GM19240 (cell line): ENCODE measurements around the gene FBN1.

ENCODE experiments used
- DNase-seq: peaks from one replicate; pipeline ENCODE4 v3.0.0; 2011; ENCODE audit warnings: low spot score; ENCODE audit not compliant: insufficient read length

FBN1 gene

DNA sequence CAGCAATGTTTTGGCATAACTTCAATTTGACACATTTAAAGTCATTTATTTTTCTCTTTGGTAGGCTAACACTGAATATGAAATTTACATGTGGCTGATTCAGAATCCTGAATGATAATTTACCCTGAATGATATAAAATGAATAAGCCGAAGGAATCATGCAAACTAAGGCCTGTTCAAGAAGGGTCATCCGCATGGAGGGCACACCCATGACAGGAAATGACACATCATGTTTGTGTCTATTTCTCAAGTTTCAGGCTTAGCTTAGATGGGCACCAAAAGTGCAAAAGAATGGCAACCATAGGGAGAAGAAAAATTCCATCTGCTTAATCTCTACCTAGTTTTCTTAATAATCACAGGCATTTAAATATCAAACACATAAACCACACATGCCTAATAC is 172.8 kb downstream of the FBN1 start:
- no peak for DNase-seq

DNA sequence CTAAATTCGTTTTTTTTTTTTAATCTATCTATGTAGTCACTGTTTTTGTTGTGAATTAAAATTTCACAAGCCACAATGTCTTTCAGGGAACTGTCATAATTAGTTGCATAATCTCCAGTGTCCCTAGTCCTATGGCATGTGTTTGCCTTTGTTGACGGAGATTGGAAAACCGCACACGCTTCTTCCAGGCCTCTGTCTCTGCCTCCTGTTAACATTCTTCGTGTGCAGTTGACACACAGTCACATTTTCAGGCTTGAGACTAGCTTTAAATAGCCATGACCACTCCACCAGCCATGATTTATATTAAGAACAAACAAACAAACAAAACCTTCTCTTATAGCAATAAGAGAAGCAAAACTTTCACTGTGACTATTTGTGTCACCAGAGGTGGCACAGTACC is 174.4 kb downstream of the FBN1 start:
- DNase-seq: no peak

DNA sequence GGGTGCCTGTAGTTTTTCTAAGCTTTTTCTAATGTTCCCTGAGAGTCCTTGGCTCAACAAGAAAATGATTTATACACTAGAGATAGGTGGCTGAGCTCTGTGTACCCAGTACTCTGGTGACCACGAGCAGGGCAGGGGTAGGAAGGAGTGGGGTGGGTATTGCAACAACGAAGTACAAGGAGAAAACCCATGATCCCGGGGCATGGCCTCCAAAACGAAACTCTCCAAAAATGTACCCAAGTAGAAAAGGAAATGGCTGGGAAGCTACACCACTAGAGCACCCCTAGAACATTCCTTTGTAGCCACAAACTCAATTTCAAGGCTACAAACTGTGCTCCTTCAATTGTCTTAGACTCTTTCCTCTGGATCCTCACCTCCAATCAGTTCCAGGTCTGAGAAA is 175.4 kb downstream of the FBN1 start:
- no peak for DNase-seq

DNA sequence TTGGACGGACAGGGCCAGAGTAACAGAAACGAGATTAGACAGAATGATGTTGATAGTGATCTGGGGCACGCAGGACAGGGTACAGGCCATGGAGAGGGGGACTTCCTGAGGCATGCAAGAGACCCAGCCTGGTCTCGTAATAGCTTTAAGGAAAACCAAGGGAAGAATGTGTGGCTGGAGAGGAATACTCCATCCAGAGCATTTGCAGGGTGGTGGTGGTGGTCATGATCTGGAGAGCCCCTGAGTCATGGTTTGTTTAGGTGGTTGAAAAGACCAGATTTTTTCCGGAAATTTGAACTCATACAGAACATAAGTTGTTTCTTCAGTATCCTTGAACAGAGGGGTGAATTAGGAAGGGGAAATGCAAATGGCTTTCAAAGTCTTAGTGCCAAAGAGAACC is 175.8 kb downstream of the FBN1 start:
- DNase-seq: no peak

DNA sequence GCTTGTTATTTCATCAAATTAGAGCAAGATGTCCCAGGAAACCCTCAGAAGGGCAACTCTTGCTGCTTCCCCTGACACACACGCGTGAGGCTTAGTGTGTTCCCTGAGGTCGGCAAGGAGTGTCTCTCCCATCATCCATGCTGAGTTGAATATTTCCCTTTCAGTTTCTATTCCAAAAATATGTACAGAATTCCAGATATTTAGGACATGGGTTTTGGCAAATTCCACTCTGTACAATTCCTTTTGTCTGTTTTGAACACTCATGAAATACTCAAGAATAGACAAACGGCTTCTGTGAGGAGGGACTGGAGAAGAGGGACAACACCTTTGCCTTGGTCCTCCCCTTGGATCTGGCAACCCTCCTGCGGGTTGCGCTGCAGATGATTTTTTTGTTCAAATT is 176.2 kb downstream of the FBN1 start:
- DNase-seq: no peak

DNA sequence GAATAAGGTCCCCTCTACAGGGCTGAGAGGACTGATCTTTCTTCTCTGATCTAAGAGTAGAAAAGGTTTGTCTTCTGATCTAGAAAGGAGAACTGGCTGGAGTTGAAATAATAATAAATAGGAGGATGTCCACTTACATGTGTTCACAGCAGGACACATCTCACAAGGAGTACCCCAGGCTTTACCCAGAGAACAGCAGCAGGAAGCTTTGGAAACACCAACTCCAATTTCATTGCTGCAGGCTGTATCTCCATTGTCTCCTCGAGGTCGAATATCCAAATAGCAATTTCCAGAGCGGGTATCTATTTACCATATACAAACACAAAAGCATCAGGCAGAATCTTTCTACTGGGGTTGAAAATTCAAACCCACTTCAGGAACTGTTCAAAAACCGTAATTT is 177.7 kb downstream of the FBN1 start:
- no peak for DNase-seq

DNA sequence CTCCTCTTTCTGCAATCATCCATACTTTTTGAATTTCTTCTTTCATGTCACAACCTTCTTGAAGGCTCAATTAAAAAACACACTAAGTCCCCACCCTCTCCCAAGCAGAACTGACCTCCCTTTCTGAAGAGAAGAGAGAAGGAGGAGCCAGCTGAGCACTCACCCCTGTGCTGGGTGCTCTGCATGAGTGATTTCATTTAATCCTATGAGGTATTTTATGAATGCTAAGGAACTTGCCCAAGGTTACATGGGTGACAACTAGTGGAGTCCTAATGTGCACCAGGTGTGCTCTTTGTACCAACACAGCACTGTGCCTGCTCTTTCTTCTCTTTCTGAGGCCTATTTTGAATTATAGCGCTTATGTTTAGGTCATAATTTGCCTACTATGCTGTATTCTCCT is 178.7 kb downstream of the FBN1 start:
- DNase-seq: no peak

DNA sequence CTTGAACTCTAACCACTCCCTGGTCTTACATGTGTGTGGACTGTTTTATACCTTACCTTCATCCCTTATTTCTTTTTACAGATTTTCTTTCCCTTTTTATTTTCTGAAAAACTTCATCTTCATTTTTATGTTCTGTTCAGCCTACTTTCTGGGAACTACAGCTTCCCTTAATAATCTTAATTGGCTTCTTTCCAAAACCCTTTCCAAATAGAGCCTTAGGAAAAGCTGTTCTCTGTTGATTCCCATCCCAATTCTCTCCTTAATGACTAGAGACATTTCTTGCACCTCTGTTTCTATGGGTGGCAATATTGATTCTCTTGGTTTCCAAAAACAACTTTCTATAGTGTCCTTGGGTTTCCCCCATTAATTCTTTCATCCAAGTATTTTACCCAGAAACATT is 179.4 kb downstream of the FBN1 start:
- DNase-seq: no peak

DNA sequence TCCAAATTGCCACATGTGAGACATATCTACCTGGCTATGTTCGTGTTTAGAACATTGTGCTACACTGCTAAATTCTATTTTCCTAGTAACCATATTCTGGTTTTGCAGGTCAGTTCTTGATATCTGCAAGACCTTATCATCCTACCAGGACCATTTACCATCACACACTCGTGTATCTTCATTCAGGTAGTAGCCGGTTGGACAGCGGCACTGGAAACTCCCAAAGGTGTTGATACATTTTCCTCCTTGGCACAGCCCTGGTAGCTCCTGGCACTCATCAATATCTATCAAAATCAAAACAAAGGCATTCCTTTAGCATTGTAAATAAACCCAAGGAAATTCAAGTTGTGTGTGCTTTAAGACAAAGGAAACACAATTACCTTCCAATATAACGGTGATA is 180.1 kb downstream of the FBN1 start:
- DNase-seq: no peak

DNA sequence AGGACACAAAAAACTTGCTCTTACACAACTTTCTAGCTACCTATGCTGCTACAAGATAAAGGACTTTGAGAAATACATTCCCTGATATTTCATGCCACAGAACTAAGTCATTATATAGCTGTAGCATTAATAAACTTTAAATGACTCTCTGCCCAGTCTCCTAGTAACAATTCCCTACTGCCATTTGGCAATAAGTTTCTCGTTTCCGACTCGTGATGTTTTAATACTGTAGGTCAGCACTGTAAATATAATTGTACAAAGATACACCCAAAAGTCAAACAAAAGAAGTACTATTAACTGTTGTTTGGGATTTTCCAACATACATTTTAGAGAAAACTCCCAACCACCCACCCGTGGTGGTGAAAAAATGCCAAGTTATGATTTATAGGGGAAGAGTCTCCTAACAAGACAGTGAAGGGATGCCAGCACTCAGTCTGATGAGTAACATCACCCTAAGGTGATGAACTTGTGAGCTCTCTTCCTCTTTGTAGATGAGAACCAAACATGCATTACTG is 182.1 kb downstream of the FBN1 start:
- no peak for DNase-seq

DNA sequence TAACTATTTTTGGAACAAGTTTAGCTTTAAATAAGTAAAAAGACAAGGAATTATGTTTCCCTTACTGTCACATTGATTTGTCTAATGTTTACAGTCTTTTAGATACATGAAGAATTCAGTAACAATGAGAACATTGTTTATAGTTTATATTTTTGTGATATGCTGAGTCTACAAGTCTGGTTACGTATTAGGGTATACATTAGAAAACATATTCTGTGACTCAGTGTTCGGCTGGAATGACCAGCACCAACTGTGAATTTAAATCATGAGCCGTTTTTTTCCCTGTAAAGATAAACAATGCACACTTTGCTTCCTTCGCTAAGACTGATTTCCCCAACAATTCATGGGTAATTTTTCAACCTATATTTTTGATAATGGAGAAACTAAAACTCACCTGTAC is 182.8 kb downstream of the FBN1 start:
- no peak for DNase-seq

DNA sequence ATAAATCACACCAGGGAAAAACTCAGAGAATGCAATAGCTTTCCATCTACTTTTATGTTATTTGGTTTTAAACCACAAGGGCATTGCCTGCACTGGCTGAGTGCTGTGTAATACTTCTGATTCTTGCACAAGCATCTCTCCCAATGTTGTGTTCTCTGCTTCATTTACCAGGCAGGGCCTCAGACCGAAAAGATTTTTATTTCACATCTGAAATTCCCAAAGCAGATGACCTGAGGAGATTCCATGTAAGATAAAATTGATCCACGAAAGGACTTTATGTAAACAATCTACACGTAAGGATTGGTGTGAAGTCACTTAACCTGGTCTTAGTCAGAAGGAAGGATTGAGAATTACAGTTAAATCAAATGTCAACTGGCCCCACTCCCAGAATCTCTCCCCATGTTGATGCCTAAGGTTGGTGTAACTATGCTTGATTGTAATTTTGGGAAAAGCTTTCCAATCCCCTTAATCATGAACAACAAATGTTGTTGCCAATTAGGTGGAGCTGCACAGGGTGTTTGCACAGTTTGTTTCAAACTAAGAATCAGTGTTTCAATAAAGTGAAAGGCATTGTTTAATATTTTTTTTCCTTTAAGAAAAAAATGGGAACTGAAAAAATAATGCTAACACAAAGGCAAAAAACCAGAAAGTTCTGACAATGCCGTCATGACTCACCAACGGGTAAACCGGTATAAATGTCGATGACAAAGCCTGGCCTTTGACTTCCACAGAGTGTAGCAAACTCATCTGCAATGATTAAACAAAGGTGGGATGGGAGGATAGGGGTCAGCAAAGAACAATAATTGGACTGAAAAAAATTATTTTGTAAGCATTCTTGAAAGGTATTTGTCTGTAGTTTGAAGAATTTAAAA is 185.7 kb downstream of the FBN1 start:
- DNase-seq: no peak

DNA sequence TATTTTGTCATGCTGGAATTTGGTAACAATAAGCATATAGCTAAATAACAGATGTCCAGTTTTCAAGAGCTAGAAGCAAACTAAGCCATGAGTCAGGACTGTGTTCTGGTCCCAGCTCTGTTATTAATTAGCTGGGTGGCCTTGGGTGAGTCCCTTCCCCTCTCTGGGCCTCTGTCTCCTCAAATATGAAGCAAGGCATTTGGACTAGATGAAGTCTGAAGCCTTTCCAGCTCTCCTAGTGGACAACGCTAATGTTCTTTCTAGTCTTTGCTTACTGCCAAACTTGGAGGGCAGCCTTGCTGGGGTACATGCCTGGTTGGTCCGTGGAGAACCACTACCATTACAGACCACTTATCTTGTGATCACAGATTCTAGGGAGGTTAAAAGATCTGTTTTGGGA is 186.6 kb downstream of the FBN1 start:
- no peak for DNase-seq

DNA sequence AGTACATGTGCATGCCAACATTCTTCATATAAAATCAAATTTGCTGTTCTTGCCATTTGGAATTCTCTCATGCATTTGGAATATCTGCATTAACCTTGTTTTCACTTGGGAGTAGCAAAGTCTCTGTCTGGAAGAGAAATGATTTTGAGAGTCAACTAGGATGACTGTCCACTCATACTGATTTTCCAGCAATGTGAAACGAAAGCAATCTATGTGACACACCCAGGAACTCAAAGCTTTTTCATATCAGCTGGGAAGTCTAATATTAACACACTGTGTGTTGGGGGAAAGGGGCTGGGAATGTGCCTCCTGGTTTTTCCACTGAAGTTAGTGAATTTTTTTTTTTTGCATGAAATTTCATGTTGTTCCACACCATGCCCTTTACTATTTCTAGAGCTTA is 189.4 kb downstream of the FBN1 start:
- DNase-seq: no peak

DNA sequence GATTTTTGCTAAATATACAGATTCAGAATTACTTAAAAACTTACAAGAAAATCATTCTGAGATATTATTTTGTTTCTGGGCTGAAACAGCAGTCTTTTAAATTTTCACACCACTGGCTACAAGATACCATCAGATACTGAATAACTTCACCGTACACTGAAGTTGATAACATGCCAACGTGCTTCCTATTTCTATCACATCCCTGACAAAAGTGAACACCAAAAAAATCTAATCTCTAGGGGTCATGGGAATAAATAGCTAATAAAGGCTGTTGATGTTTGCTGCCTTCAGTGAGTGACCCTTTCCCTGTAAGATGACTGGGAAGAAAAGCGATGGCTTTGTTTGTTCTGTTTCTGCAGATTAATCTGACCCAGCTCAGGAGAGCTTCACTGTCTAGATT is 193.8 kb downstream of the FBN1 start:
- DNase-seq: no peak

DNA sequence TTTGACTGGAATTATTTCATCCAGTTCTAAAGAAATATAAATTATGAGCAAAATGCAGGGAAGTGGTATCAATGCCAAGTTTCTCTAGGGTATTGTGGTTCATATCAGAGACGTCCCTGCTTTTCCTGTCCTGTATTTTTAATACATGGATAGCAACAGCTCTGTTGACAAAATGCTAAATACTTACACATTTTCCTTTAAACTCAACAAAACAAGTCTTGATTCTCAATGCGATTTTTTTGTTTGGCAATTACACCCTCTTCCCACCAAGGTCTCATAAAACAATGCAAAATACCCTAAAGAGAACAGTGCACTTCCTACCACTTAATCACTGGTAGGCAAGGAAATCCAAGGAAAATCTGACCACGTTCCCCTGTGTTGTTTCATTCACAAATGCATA is 194.3 kb downstream of the FBN1 start:
- no peak for DNase-seq

DNA sequence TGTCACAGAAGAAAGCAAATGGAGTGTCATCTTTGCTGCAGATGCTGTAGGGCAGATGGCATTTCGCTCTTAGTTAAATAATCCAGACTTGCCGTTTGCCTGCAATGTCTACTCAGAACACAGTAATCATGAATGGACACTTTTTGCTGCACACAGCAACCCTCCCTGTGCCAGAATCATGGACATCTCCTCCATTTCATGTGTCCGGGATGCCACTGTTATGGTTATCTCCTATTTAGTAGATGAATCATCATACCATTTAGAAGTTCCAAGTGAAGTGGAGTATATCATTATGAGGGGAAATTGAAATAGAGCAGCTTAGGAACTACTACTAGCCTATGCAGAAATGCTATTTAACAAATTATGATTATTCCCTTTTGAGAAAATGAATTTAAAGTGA is 195.8 kb downstream of the FBN1 start:
- no peak for DNase-seq

DNA sequence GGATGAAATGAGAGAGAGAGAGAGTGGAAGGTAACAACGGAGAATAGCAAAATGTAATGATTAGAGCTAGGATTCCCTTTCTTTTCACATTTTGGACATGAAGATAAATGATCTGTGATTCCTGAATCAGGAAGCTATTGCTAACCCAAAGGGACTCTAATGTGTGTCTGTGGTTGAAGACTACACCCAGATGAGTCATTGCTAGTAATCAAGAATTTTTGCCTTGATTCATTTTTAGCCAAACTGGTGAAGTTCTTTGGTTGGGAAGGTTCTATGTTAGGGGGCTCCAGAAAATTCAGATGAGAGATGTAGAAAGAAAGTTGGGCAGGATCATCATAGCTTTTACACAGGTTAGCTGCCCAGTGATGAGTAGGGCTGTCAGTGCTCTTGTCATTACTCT is 197.9 kb downstream of the FBN1 start:
- no peak for DNase-seq

DNA sequence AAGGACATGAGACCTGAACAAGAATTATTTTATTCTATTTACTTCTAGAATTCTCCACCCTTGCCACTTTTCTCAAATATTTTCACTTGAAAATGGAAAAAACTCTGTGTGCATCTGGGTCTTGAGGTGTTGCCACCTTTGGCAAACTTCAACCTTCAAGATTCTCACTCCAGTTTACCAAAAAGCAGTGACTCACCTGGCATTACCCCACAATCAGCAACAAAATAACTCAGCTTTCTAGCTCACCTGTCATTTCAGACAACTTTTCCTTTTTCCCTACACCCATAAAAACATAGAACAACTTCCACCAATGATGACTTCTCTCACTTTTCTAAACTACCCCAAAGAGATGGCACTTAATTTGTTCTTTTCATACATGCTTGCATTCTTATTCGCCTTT is 198.5 kb downstream of the FBN1 start:
- no peak for DNase-seq

DNA sequence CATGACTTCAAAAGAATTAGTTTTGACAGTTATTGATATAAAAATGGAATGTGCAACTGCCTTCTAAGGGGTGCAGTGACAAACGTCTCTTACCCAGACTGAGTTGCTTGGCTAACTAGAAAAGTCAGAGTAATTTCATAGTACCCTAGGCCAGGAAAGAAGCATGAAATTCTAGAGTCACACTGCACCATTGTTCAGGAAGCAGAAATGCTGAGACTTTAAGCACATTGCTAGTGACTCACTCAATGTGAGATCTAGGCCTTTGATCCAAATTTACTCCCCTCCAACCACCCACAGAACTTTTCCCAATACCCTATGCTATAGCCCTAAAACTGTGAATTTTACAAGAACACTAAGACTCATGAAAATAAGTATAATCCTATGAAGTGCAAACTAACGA is 203.5 kb downstream of the FBN1 start:
- no peak for DNase-seq

DNA sequence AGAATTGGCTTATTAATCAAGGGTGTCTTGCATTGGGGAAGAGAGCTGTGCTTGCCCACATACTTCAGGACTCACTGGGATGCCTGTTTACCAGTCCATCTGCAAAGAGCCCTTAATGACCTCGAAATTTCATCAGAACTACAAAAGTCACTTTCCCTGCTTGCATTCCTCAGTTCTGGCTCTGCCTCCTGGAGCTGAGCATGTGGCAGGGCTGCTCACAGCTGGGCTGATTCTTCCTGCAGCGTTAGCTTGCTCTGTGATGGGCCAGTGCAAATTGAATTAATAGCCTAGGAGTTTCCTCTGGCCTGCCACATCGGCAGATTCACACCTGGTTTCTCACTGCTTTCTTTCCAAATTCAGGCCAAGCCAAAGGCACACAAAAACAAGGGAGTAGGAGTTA is 205.4 kb downstream of the FBN1 start:
- no peak for DNase-seq

DNA sequence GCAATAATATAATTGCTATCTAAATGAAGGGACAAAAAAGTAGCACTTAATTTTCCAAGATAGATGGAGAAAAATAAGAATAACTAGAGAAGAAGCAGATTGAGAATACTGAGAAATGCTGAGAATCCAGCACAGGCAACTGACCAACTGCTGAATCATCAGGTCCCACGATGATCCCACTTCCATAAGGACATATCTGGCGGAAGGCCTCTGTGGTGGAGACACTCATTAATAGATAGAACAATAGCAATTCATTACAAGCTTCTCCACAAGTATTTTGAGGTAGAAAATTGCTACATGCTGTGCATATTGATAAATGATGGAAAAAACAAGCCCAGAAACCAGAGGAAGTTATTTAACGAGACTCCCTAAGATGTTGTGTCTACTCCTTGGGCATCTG is 208.3 kb downstream of the FBN1 start:
- DNase-seq: no peak

DNA sequence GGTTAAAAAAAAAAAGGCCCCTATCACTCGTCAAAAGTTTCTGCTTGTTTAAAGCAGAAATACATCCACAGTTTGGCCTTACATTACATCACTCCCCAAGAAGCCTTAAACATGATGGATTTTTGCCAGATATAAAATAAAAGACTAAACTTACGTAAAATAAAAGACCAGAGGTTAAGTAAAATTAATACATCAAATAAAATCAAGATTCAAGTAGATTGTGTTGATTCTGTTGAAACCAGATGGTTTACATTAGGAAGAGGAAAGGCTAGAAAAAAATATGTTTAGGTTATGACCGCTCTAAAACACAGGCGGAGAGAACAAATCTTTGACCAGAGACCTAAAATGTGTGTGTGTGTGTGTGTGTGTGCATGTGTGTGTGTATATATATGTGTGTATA is 210.2 kb downstream of the FBN1 start:
- DNase-seq: no peak
